Measurements from ENCODE around the gene TSGA10.
A peak's percentile ranks its signal among the peaks of the same experiment; 100 is the strongest.
"Not testable (repeated sequence)": the region's sequence is repeated elsewhere in the genome, so short reads cannot be mapped to it uniquely, and the experiment has no call there.

TSGA10 gene

DNA sequence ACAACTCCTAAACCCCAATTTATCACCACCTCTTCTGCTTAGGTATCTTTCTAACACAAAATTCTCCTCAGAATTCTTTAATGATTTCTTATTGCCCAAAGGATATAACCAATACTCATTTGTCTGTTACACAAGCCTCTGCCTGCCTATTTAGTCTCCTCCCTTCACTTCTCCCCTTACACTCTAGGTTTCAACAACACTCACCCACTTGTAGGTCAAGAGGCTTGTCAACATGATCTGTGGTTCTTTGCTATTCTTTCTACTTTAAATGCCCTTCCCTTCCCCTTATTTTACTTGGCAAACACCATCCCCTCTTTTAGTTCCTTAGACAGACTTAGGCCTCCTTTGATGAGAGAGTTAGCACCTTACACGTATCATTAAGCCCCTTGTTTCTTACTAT, 82.2 kb downstream of the TSGA10 start:
- no peak overlapping the region for H3K27ac ChIP-seq (ENCODE audit: low read length)
- H3K27me3 ChIP-seq (ENCODE audit: control insufficient read depth in 1 of 2, insufficient read depth in 2 of 2, low read length in 2 of 2) = no peaks in the 10 kb centered on the region
- H3K4me1 ChIP-seq (ENCODE audit: control insufficient read depth, insufficient read depth, low read length) = no peaks in the 10 kb centered on the region
- H3K9ac ChIP-seq (ENCODE audit: low read length in 2 of 2) = no peak overlapping the region
- no peaks in the 10 kb centered on the region for H3K9me3 ChIP-seq (ENCODE audit: control insufficient read depth in 2 of 2, low read length in 2 of 2)
- no peaks in the 10 kb centered on the region for H3K36me3 ChIP-seq (ENCODE audit: control insufficient read depth in 2 of 2, insufficient read depth in 2 of 2, low read length in 2 of 2)
- H3K4me3 ChIP-seq (ENCODE audit: low read length in 2 of 2) = no peak overlapping the region

DNA sequence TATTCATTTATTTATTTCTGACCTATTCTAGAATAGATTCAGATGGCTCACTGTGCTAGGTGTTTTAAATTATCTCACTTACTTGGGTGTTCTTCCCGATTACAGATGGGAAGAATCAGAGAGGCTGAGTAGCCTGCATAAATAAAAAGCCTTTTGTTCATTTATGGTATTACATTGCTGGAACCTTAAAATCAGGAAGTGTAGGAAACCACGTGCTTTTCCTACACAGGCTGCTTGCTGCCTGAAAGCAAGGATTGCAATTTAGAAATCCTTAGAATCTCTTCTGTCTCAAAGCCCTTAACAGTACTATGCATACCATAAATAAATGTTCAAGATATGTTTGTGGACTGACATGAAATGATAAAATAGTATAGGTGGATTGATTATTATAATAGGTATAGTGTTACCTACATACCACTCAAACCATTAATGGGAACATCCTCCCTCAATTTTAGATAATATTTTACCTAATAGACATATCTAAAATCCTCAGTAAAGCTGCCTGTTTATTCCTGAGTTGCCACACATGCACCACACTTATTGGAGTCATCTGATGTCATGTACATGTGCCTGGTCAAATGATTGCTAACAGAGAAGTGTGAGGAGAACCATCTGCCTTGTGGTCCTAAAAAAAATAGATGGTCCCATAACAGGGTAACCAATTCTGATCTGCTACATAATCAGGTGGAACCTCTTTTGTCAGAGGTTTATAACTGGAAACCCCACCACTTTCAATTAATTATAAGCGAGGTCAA, 86.7 kb downstream of the TSGA10 start:
- H3K36me3 ChIP-seq (ENCODE audit: control insufficient read depth in 2 of 2, insufficient read depth in 2 of 2, low read length in 2 of 2) = no peaks in the 10 kb centered on the region
- H3K4me3 ChIP-seq (ENCODE audit: low read length in 2 of 2) = no peak overlapping the region
- no peaks in the 10 kb centered on the region for H3K4me1 ChIP-seq (ENCODE audit: control insufficient read depth, insufficient read depth, low read length)
- H3K9ac ChIP-seq (ENCODE audit: low read length in 2 of 2) = no peak overlapping the region
- H3K27me3 ChIP-seq (ENCODE audit: control insufficient read depth in 1 of 2, insufficient read depth in 2 of 2, low read length in 2 of 2) = no peaks in the 10 kb centered on the region
- no peaks in the 10 kb centered on the region for H3K9me3 ChIP-seq (ENCODE audit: control insufficient read depth in 2 of 2, low read length in 2 of 2)
- no peak overlapping the region for H3K27ac ChIP-seq (ENCODE audit: low read length)

DNA sequence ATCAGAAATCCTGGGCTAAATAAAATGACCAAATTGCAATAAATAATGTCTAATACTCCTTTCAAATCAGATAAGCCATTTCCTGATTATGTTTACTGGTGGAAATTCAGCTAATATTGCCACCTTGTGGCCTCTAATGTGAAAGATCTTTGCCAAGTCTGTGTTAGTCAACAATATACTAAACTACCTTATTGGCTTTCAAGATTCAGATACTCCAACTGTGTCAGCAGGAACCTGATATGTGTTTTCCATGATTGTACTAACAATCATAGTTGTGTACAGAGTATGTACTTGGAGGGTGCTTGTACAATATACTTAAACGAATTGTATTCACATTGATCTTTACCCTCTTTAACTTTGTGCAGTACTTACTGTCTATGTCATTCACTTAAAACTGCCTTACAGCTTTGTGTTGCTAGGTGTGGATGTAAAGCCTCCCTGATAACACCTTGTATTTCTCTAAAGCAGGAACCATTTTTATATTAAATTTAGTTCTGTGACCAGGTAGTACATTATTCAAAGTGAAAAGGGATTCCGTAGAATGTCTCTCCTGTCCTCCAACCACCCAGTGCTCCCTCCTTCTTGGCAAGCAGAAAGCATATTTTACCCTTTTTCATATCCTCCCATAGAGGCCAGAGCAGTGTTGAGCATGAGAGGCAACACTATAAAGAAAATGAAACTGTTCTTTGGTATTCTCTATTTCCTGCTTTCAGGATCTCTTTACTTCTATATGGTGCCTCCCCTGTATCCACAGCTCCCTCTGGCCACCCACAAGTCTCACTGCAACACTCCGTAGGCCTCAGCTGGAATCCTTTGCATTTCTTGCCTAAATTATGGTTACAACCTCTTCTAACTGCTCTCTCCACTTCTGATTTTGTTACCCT, 88.4 kb downstream of the TSGA10 start:
- H3K4me3 ChIP-seq (ENCODE audit: low read length in 2 of 2) = peak overlapping the region; percentile 21 to 47
- H3K27me3 ChIP-seq (ENCODE audit: control insufficient read depth in 1 of 2, insufficient read depth in 2 of 2, low read length in 2 of 2) = no peaks in the 10 kb centered on the region
- H3K36me3 ChIP-seq (ENCODE audit: control insufficient read depth in 2 of 2, insufficient read depth in 2 of 2, low read length in 2 of 2) = no peaks in the 10 kb centered on the region
- H3K27ac ChIP-seq (ENCODE audit: low read length) = no peak overlapping the region
- H3K9ac ChIP-seq (ENCODE audit: low read length in 2 of 2) = peak overlapping the region; percentile 12 to 52
- no peaks in the 10 kb centered on the region for H3K9me3 ChIP-seq (ENCODE audit: control insufficient read depth in 2 of 2, low read length in 2 of 2)
- no peaks in the 10 kb centered on the region for H3K4me1 ChIP-seq (ENCODE audit: control insufficient read depth, insufficient read depth, low read length)

- H3K9me3 ChIP-seq (ENCODE audit: control insufficient read depth in 2 of 2, low read length in 2 of 2); H3K4me1 ChIP-seq (ENCODE audit: control insufficient read depth, insufficient read depth, low read length); H3K27ac ChIP-seq (ENCODE audit: low read length); H3K27me3 ChIP-seq (ENCODE audit: control insufficient read depth in 1 of 2, insufficient read depth in 2 of 2, low read length in 2 of 2); H3K4me3 ChIP-seq (ENCODE audit: low read length in 2 of 2); H3K36me3 ChIP-seq (ENCODE audit: control insufficient read depth in 2 of 2, insufficient read depth in 2 of 2, low read length in 2 of 2); H3K9ac ChIP-seq (ENCODE audit: low read length in 2 of 2): not testable (repeated sequence)
Measured at GRCh38 chr2:99049187-99049586, 105.6 kb downstream of the TSGA10 start.

GRCh38 chr2:99040736-99041300, 113.9 kb downstream of the TSGA10 start:
- not testable (repeated sequence) for H3K36me3 ChIP-seq (ENCODE audit: control insufficient read depth in 2 of 2, insufficient read depth in 2 of 2, low read length in 2 of 2); H3K27ac ChIP-seq (ENCODE audit: low read length); H3K9ac ChIP-seq (ENCODE audit: low read length in 2 of 2); H3K4me3 ChIP-seq (ENCODE audit: low read length in 2 of 2); H3K27me3 ChIP-seq (ENCODE audit: control insufficient read depth in 1 of 2, insufficient read depth in 2 of 2, low read length in 2 of 2); H3K9me3 ChIP-seq (ENCODE audit: control insufficient read depth in 2 of 2, low read length in 2 of 2); H3K4me1 ChIP-seq (ENCODE audit: control insufficient read depth, insufficient read depth, low read length)

DNA sequence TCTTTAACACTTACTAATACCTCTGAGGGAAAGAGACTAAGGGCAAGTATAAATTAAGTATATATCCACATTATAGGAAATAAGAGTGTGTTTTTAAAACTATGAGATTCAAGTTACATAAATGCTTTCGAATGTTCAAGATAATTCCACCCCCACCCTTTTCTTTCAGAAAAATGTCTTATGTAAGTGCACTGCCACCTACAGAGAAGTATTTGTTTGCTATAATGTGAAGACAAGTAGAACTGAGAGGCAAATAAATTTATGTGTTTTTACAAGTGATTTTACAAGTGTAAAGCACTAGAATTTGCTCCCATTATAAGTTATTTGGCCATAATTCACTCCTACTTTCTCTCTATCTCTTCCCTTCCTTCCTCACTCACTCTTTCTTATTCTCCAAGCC, 118.8 kb downstream of the TSGA10 start:
- H3K9me3 ChIP-seq (ENCODE audit: control insufficient read depth in 2 of 2, low read length in 2 of 2) = no peaks in the 10 kb centered on the region
- H3K9ac ChIP-seq (ENCODE audit: low read length in 2 of 2) = no peak overlapping the region
- H3K36me3 ChIP-seq (ENCODE audit: control insufficient read depth in 2 of 2, insufficient read depth in 2 of 2, low read length in 2 of 2) = no peaks in the 10 kb centered on the region
- no peaks in the 10 kb centered on the region for H3K27me3 ChIP-seq (ENCODE audit: control insufficient read depth in 1 of 2, insufficient read depth in 2 of 2, low read length in 2 of 2)
- no peak overlapping the region for H3K27ac ChIP-seq (ENCODE audit: low read length)
- H3K4me1 ChIP-seq (ENCODE audit: control insufficient read depth, insufficient read depth, low read length) = no peaks in the 10 kb centered on the region
- H3K4me3 ChIP-seq (ENCODE audit: low read length in 2 of 2) = no peak overlapping the region

GRCh38 chr2:99032786-99033185, 122.0 kb downstream of the TSGA10 start:
- no peaks in the 10 kb centered on the region for H3K27me3 ChIP-seq (ENCODE audit: control insufficient read depth in 1 of 2, insufficient read depth in 2 of 2, low read length in 2 of 2)
- no peak overlapping the region for H3K9ac ChIP-seq (ENCODE audit: low read length in 2 of 2)
- no peaks in the 10 kb centered on the region for H3K9me3 ChIP-seq (ENCODE audit: control insufficient read depth in 2 of 2, low read length in 2 of 2)
- H3K4me1 ChIP-seq (ENCODE audit: control insufficient read depth, insufficient read depth, low read length) = no peaks in the 10 kb centered on the region
- no peaks in the 10 kb centered on the region for H3K36me3 ChIP-seq (ENCODE audit: control insufficient read depth in 2 of 2, insufficient read depth in 2 of 2, low read length in 2 of 2)
- no peak overlapping the region for H3K4me3 ChIP-seq (ENCODE audit: low read length in 2 of 2)
- H3K27ac ChIP-seq (ENCODE audit: low read length) = no peak overlapping the region

DNA sequence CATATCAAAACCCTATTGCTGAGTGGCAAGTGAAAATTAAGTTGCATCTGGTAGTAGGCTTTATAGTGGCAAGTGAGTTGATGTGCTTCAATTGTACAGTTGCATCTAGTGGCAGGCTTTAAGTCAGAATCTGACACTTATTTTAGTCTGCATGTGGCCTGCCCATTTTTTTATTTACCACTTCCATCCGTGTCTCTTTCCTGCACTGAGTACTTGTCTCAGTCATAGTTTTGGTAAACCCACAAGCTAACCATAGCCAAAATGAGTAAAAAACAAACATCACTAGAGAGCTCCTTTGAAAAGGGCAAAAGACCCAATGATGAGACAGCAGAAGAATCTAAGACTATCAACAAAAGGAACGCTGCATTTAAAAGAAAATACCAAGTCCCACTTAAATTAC, 122.7 kb downstream of the TSGA10 start:
- H3K27ac ChIP-seq (ENCODE audit: low read length) = no peak overlapping the region
- no peak overlapping the region for H3K4me3 ChIP-seq (ENCODE audit: low read length in 2 of 2)
- no peak overlapping the region for H3K9ac ChIP-seq (ENCODE audit: low read length in 2 of 2)
- no peaks in the 10 kb centered on the region for H3K27me3 ChIP-seq (ENCODE audit: control insufficient read depth in 1 of 2, insufficient read depth in 2 of 2, low read length in 2 of 2)
- H3K36me3 ChIP-seq (ENCODE audit: control insufficient read depth in 2 of 2, insufficient read depth in 2 of 2, low read length in 2 of 2) = no peaks in the 10 kb centered on the region
- no peaks in the 10 kb centered on the region for H3K9me3 ChIP-seq (ENCODE audit: control insufficient read depth in 2 of 2, low read length in 2 of 2)
- H3K4me1 ChIP-seq (ENCODE audit: control insufficient read depth, insufficient read depth, low read length) = no peaks in the 10 kb centered on the region

GRCh38 chr2:99031481-99031880, 123.3 kb downstream of the TSGA10 start:
- no peaks in the 10 kb centered on the region for H3K4me1 ChIP-seq (ENCODE audit: control insufficient read depth, insufficient read depth, low read length)
- no peak overlapping the region for H3K4me3 ChIP-seq (ENCODE audit: low read length in 2 of 2)
- H3K9ac ChIP-seq (ENCODE audit: low read length in 2 of 2) = no peak overlapping the region
- H3K27ac ChIP-seq (ENCODE audit: low read length) = no peak overlapping the region
- no peaks in the 10 kb centered on the region for H3K9me3 ChIP-seq (ENCODE audit: control insufficient read depth in 2 of 2, low read length in 2 of 2)
- H3K27me3 ChIP-seq (ENCODE audit: control insufficient read depth in 1 of 2, insufficient read depth in 2 of 2, low read length in 2 of 2) = no peaks in the 10 kb centered on the region
- no peaks in the 10 kb centered on the region for H3K36me3 ChIP-seq (ENCODE audit: control insufficient read depth in 2 of 2, insufficient read depth in 2 of 2, low read length in 2 of 2)

DNA sequence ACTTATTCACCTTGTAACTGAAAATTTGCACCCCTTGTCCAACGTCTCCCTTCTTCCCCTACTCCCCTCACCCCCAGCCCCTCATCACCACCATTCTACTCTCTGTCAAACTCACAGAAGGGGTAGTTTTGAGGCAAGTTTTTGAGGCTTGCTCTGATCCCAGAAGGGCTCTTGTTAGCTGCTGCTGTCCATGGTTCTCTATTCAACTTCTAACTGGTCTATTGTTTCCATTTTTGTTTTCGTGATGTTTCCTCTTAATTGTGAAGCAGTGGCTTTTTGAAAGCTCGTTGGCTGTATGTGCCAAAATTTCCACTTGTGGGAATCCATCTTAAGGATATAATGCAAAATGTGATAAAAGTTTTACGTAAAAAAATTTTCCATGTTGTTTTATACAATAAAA, 126.2 kb downstream of the TSGA10 start:
- Histone ChIP-seq H3K27me3 (ENCODE audit: control insufficient read depth in 1 of 2, insufficient read depth in 2 of 2, low read length in 2 of 2) (no peaks in the 10 kb centered on the region), H3K27ac (ENCODE audit: low read length) (no peak overlapping the region), H3K36me3 (ENCODE audit: control insufficient read depth in 2 of 2, insufficient read depth in 2 of 2, low read length in 2 of 2) (no peaks in the 10 kb centered on the region), H3K9me3 (ENCODE audit: control insufficient read depth in 2 of 2, low read length in 2 of 2) (no peaks in the 10 kb centered on the region), H3K9ac (ENCODE audit: low read length in 2 of 2) (no peak overlapping the region), H3K4me3 (ENCODE audit: low read length in 2 of 2) (no peak overlapping the region), H3K4me1 (ENCODE audit: control insufficient read depth, insufficient read depth, low read length) (no peaks in the 10 kb centered on the region)

GRCh38 chr2:99027856-99028255, 126.9 kb downstream of the TSGA10 start:
- Histone ChIP-seq H3K27me3 (ENCODE audit: control insufficient read depth in 1 of 2, insufficient read depth in 2 of 2, low read length in 2 of 2) (no peaks in the 10 kb centered on the region), H3K4me1 (ENCODE audit: control insufficient read depth, insufficient read depth, low read length) (no peaks in the 10 kb centered on the region), H3K9ac (ENCODE audit: low read length in 2 of 2) (no peak overlapping the region), H3K9me3 (ENCODE audit: control insufficient read depth in 2 of 2, low read length in 2 of 2) (no peaks in the 10 kb centered on the region), H3K27ac (ENCODE audit: low read length) (no peak overlapping the region), H3K36me3 (ENCODE audit: control insufficient read depth in 2 of 2, insufficient read depth in 2 of 2, low read length in 2 of 2) (no peaks in the 10 kb centered on the region), H3K4me3 (ENCODE audit: low read length in 2 of 2) (no peak overlapping the region)

All from stomach smooth muscle (tissue), 2 donors.